ENCODE measurements around the gene PSENEN.

The PSENEN gene, protein sequence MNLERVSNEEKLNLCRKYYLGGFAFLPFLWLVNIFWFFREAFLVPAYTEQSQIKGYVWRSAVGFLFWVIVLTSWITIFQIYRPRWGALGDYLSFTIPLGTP

DNA sequence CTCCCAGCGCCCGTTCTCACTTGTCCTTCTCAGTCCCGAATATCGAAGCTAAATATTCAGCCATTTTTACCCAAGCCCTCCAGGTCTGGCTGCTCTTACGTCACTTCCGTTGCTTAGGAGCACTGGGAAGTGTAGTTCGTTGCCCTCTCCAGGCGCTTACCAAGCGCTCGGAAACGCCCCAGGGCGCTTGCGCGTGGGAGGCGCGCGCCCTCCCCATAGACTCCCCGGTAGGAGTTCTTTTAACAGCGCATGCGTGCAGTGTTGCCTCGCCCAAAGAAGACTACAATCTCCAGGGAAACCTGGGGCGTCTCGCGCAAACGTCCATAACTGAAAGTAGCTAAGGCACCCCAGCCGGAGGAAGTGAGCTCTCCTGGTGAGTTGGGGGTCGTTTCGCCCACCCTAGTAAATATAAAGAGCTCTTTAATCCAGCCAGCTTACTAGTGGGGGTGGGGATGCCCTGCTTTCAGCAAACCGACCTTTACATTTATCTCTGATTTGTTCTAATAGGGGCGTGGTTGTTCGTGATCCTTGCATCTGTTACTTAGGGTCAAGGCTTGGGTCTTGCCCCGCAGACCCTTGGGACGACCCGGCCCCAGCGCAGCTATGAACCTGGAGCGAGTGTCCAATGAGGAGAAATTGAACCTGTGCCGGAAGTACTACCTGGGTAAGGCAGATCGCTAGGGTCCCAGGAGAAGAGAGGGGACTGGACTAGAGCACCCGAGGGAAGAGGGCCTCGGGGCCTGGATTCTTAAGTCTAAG is at the start of gene PSENEN, which contains the start of gene U2AF1L4:
PSENEN (plus strand) TSS at position 324 of the 759 bp plus-strand sequence; CDS start at position 604, 280 bp downstream.
U2AF1L4 (minus strand) TSS at position 91 of the 759 bp plus-strand sequence; CDS start at position 64, 27 bp downstream.
- DNase-seq (ENCODE audit: low read depth): peak; percentile 99

DNA sequence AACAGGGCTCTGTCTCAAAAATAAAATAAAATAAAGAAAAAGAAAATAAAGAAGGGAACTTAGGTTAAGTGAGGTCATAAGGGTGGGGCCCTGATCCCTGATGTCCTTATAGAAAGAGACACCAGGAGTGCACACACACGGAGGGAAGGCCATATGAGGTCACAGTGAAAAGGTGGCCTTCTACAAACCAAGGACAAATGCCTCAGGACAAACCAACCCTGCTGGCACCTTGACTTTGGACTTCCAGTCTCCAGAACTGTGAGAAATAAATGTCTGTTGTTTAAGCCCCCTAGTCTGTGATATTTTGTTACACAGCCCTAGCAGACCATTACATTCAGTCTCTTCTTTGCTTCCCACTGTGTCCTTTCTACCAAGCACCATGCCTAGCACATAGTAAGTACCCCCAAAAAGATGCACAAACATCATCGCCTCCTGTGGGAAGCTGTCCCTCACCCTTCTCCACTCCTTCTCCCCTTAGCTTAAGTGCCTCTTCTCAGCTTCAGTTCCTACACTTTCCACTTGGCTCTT is 49.5 kb upstream of the PSENEN start:
- DNase-seq (ENCODE audit: low read depth): no peak

DNA sequence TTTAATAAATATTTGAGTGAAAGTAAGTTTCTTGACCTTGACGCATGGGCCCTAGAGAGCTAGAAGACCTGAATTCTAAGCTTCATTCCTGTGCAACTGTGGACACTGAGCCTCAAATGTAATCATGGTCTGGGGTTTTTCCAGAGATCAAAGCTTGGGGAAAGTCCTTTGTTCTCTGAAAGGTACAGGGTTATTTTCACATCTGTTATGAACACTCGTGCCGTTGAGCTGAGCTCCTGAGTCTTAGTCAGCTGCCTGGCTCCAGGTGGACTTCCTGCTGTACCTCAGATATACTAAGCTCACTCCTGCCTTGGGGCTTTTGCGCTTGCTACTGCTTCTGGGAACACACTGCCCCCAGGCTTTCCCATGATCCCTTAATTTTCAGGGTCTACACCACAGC is 48.6 kb upstream of the PSENEN start:
- DNase-seq (ENCODE audit: low read depth): no peak

DNA sequence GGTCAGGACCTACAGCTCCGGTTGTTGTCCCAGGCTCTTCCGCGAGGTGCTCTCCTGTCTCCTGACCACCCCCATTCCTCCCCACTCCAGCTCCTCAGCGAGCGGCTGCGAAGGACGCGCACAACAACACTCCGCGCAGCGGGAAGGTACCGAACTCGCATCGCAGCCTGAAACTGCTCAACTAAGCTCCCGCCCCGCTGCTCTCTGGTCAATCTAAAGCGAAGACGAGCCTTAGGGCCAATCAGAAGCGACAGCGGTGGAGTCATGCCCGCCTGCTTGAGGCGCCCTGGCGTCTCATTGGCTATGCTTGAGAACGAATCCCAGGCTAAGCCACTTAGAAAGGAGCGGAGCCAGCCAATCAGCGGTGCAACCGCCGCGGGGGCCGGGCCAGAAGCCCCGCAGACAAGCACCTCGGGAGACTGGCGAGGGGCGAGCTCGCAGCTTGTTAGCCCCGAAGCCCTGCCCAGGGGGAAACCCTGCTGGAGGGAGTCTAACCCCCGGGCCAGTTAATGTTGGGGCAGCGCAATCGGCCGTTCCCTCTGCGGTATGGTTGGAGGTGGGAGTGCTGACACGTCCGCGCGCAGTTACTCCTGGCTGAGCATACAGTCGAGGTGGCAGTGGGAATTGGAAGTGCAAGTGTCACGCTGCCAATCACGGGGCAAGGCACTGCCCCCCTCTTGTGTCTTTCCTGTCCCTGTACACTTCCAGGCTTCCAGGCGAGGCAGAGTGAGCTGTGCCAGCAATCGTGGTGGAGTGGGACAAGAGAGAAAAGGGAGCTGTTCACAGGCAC is 43.0 kb upstream of the PSENEN start:
- peak; percentile 93 for DNase-seq (ENCODE audit: low read depth)

DNA sequence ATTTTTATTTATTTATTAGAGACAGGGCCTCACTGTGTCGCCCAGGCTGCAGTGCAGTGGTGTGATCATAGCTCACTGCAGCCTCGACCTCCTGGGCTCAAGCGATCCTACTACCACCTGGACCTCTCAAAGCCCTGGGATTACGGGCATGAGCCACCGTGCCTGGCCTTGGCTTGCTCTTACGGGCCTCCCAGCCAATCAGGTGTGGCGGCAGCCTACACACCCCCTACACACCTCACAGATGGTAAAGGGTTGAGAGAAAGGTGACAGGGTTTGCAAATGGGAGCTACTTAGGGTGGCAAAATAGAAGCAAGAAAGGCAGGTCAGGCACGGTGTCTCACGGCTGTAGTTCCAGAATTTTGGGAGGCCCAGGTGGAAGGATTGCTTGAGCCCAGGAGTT is 42.1 kb upstream of the PSENEN start:
- DNase-seq (ENCODE audit: low read depth): no peak

DNA sequence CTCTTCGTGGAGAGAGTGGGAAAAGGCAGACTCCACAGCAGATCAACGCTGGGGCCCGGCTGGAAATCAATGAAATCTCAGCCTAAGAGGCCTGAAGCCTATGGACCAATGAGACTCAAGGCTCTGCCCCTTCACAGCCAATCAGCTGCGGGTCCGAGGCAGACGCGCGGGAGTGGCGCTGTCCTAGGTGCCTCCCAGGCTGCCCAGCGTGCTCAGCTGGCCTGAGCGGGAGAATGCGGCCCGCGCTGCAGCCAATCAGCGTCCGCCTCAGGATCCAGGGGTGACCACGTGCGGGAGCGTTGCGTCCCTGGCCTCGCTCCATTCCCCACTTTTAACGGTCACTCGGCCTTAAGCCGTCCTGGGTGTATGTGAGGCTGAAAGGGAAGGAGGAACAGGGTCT is 41.2 kb upstream of the PSENEN start, which contains the start of gene ZBTB32:
ZBTB32 (plus strand) TSS at position 341 of the 400 bp plus-strand sequence. CDS start 10,069 bp downstream, outside the sequence.
- DNase-seq (ENCODE audit: low read depth): no peak

DNA sequence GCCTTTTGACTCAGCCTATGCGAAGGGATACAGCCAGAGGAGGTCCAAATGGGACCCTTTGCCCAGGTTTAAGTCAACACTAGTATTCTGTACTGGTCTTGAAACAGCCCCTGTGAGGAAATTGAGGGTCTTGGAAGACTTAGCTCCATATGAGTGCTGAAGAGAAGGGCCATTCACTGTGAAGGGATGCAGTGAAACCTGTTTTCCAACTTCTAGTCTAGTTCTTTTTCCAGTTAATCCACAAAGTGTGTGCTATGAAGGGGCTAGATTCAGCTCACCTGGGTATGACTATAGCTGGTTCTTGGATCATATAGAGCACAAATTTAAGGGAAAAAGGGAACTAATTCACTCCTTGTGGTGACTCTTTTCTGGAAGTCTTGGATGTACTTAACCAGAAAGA is 37.1 kb upstream of the PSENEN start:
- no peak for DNase-seq (ENCODE audit: low read depth)

DNA sequence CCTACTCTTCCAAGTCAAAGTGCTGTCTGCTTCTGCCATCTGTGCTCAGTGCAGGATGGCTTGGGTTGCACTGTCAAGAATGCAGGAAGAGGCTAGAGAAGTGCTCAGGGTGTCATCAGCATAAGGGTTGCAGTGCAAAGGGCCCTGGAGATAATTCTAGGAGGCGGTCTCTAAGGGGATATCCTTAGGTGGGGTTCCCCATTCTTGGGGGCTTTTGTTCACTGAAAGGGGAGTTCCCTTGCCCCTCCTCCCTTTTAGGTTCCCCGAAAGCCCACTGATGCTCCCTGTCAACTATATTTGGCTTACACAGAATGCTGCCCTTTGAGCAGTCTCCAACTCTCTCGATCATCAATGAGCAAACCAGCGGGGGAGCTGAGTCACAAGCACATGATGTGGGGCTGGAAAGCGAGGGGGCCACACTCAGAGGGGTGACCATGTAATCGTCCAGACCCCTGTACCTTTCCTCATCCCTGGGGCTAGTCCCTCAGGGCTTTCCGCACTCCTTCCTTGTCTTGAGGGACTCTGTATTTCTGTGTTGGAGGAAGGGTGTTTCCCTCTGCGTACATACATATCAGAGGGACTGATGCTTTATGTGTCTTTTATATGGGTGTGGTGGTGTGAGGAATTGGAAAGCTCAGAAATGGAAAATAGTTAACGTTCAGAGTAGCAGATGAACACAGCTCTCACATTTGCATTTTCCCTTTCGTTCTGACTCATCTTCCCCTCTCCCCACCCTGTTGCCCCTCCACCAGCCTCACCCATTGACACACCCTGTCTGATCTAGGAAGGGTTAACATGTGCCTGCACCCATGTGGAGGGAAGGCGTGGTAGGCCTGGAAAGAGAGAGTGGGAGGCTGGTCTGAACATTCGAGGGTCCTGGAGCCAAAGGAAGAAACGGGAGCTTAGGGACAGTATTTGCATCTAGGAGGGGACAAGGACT is 34.4 kb upstream of the PSENEN start:
- DNase-seq (ENCODE audit: low read depth): no peak

DNA sequence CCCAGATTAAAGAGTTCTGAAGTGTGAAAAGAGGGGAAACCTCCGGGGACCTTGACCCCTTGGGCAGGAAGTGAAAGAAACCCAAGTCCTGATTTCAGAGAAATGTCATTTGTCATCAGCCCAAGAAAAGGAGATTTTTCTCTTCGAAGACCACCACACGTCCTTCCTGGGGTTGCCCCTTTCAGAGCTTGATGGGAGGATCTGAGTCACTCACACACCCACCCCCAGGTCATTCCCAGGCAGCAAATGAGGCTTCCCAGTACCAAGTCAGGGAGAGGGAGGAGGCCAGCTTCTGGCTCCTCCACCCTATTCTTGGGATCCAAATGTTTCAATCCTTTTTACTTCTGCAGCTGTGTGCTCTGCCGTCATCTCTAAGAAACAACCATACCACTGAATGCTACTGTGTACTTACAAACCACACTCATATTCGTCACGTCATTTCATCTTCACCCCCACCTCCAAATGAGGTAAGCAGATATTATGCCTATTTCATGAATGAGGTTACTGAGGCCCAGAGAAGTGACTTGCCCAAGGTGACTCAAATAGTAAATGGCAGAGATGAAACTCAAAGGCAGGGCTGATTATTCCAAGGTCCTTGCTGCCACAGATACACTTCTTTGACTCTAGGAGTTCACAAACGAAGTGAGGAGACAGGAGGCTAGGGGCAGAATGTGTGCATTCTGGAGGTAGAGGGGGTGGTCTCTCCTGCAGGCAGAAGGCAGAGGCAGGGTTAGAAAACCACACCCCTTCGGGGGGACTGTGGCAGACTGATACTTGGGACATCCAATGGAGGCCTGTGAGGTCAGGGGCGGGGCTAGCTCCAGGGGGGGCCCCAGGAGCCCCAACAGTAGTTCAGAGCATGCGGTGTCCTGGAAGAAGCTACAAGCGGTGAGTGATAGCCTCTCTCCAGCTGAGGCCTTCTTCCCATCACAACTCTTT is 32.6 kb upstream of the PSENEN start:
- DNase-seq (ENCODE audit: low read depth): no peak

DNA sequence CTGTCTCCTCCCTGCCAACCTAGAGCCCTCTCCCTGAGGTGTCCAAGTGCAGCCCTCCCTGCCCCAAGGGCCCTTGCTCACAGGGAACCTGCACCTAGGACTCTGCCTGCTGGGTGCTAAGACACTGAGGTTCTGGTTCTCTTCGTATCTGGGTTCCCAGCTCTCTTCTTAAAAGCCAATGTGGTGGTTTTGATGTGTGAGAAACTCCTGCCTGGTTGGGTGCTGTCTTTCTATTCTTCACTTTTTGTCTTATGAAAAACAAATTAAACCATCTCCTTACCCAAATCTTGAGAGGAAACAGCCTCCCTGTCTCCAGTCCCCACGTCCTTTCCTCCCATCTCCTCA is 32.0 kb upstream of the PSENEN start:
- DNase-seq (ENCODE audit: low read depth): no peak

DNA sequence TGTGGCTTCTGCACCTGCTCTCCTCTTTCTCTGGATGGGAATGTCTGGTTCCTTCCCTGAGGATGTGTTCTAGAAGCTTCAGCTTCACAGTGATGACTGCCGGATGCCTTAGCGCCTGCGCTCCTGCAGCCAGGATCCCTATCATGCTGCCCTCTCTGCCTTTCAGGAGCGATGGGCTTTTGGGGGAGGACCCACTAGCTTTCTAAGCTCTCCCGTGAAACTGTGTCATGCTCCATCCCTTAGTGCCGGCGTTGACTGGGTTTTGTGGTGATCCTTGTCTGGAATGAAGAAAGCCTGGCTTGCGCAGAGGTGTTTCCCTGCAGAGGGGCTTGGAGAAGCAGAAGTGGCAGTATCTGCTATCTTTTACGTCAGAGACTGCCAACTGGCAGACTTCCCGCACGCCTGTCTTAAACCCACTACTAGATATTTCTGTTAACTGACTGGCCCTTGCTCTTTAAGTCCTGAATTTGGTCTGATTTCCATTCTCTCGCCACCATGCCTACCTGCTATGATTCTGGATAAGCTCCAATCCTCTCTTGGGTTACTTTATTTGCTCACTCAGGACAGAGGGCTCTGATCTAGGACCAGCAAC is 31.5 kb upstream of the PSENEN start:
- no peak for DNase-seq (ENCODE audit: low read depth)

DNA sequence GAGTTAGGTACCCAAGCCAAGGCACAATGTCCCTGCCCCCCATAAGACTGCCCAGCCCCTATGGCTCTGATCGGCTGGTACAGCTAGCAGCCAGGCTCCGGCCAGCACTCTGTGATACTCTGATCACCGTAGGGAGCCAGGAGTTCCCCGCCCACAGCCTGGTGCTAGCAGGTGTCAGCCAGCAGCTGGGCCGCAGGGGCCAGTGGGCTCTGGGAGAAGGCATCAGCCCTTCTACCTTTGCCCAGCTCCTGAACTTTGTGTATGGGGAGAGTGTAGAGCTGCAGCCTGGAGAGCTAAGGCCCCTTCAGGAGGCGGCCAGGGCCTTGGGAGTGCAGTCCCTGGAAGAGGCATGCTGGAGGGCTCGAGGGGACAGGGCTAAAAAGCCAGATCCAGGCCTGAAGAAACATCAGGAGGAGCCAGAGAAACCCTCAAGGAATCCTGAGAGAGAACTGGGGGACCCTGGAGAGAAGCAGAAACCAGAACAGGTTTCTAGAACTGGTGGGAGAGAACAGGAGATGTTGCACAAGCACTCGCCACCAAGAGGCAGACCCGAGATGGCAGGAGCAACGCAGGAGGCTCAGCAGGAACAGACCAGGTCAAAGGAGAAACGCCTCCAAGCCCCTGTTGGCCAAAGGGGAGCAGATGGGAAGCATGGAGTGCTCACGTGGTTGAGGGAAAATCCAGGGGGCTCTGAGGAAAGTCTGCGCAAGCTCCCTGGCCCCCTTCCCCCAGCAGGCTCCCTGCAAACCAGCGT is 30.7 kb upstream of the PSENEN start:
- no peak for DNase-seq (ENCODE audit: low read depth)

DNA sequence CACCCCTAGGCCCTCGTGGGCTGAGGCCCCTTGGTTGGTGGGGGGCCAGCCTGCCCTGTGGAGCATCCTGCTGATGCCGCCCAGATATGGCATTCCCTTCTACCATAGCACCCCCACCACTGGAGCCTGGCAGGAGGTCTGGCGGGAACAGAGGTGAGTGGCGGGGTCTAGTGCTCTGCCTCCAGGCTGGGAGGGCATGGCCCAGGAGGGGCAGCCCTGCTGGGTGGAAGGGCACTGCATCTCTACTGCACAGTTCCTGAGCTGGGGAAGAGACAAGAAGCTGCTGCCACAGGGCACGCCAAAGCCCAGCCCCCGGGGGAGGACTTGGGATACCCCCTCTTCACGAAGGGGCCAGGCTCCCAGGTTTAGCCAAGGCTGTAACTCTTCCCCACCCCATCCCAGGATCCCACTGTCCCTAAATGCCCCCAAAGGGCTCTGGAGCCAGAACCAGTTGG is 30.1 kb upstream of the PSENEN start:
- no peak for DNase-seq (ENCODE audit: low read depth)

DNA sequence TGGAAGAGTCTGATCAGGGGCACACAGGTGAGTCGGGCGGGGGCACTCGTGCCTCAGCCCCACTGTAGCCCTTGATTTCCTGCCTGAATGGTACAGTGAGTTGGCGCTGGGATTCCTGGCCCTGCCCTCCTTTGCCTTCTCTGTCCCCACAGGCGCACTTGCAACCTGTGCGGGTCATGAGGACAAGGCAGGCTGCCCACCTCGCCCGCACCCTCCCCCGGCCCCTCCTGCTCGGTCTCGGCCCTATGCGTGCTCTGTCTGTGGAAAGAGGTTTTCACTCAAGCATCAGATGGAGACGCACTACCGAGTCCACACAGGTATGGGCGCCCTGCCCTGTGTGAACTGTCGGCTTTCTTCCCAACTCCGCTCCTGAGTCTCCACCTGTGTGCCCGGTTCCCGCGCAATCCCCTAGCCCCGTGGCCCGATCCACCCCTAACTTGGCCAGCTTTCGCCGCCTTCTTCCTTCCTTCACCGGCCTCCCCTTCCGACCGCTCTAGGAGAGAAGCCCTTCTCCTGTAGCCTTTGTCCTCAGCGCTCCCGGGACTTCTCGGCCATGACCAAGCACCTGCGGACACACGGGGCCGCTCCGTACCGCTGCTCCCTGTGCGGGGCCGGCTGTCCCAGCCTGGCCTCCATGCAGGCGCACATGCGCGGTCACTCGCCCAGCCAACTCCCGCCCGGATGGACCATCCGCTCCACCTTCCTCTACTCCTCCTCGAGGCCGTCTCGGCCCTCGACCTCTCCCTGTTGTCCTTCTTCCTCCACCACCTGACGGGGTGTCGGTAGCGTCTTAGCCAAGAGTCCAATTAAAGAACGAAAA is 29.3 kb upstream of the PSENEN start:
- no peak for DNase-seq (ENCODE audit: low read depth)

DNA sequence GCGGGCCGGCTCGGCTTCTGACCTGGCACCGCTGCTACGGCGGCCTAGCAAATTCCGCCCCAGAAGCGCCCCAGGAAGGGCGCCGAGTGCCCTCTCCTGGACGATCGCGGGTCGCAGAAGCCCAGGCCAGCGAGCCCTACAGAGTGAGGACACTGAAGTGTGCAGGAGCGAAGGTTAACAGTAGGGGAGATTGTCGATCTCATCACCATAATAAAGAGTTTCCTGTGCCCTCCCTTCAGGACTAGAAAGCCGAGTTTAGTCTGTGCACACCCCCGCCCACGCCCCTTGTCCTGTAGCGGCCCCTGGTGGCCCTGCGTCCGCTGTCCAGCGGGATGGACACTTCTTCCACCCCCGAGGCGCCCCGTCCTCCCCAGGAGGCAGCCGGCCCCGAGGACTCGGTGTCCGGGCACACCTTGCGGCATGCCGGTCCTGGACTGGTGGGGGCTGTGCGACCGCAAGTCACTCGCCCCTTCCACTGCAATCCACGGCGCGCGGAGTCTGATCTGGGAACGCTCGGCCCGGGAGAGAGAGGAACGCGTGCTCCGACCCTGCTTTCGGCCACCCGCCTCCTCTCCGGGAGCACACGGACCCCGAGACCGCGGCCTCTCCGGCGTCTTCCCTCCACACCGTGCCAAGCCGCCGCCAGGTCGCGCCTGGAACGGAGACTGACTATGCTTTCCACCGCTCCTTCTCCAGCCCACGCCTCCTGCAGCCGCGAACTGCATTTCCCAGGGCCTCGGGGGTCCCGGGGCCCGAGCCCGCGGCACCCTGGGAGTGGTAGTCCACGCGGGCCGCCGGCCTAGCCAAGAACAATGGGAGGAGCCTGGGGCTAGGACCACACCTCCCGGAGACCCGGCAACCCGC is 28.4 kb upstream of the PSENEN start:
- peak; percentile 87 for DNase-seq (ENCODE audit: low read depth)

DNA sequence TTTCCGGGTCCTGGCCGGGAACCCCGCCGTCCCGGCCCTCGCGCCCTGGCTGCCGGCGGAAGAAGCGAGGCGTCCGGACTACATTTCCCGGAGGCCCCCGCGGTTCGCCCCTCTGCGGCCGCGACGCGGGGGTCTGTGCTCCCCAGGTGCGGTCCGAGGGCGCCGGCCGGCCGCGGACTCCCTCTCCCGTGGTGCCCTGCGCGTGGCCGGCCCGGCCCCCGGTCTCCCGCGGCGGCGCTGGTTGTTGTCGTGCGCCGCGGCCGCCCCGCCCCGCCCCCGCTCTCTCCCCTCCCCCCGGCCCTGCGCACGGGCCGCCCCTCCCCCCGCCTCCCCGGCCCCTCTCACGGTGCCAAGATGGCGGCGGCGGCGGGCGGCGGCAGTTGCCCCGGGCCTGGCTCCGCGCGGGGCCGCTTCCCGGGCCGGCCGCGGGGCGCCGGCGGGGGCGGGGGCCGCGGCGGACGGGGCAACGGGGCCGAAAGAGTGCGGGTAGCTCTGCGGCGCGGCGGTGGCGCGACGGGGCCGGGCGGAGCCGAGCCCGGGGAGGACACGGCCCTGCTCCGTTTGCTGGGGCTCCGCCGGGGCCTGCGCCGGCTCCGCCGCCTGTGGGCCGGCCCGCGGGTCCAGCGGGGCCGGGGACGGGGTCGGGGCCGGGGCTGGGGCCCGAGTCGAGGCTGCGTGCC is 27.6 kb upstream of the PSENEN start, which contains the start of gene KMT2B:
KMT2B (plus strand) TSS at position 339 of the 680 bp plus-strand sequence; CDS start at position 355, 16 bp downstream.
- no peak for DNase-seq (ENCODE audit: low read depth)

All from CMK (cell line).